Kidney (tissue), 14 donors: ENCODE data around the gene HIF3A. TPM values are rescaled to one million over a fixed set of nuclear protein-coding genes. Genes with fewer than 3 reads are reported as not detected.

Experiments used
- DNase-seq, 5 donors: peaks; one replicate each; pipeline ENCODE4 v3.0.0-alpha.2; 2013 to 2020
- FAIRE-seq: peaks from 2 replicates; lab custom pipeline; 2012; peaks lifted over from hg19 to GRCh38; lab: Jason Lieb, UNC
- H3K27ac ChIP-seq, 2 donors: one replicate each; pipeline ENCODE4 v1.7.0; 2013; ENCODE audit warnings: low read depth in 2 of 2, low read length in 2 of 2, inconsistent platforms in 1 of 2
- H3K27me3 ChIP-seq: one replicate; pipeline ENCODE4 v1.7.1; 2013; ENCODE audit warnings: low read length, inconsistent platforms; ENCODE audit not compliant: control insufficient read depth, insufficient read depth
- H3K36me3 ChIP-seq, 3 donors: one replicate each; pipeline versions ENCODE4 v1.7.0 to v1.7.1; 2013; ENCODE audit warnings: low read length in 3 of 3, control low read depth in 1 of 3, inconsistent platforms in 1 of 3; ENCODE audit not compliant: insufficient read depth in 3 of 3, control insufficient read depth in 2 of 3
- H3K4me1 ChIP-seq, 3 donors: one replicate each; pipeline versions ENCODE4 v1.7.0 to v1.7.1; 2013; ENCODE audit warnings: low read length in 3 of 3, inconsistent platforms in 1 of 3, low read depth in 1 of 3; ENCODE audit not compliant: control insufficient read depth in 2 of 3, insufficient read depth in 2 of 3
- H3K4me3 ChIP-seq, 3 donors: one replicate each; pipeline versions ENCODE4 v1.7.0 to v1.8.1; 2013; ENCODE audit warnings: low read length in 3 of 3, control low read depth in 1 of 3, inconsistent platforms in 1 of 3
- H3K9ac ChIP-seq, 3 donors: one replicate each; pipeline versions ENCODE4 v1.7.0 to v1.7.1; 2013; ENCODE audit warnings: low read length in 3 of 3, control low read depth in 1 of 3, inconsistent platforms in 1 of 3
- H3K9me3 ChIP-seq, 3 donors: one replicate each; pipeline versions ENCODE4 v1.7.0 to v1.7.1; 2013; ENCODE audit warnings: low read length in 3 of 3, control low read depth in 1 of 3, inconsistent platforms in 1 of 3; ENCODE audit not compliant: control insufficient read depth in 2 of 3, insufficient read depth in 1 of 3
- intact Hi-C: fragments of 100-400 bp; cut with DNase I; formaldehyde crosslinking; loops from one replicate; pipeline ENCODE4 v1.11.1; 2022
- polyA plus RNA-seq: library from polyadenylated mRNA; stranded (reverse); fragments of 350-450 nt; fragmentation: Illumina TruSeq; extraction: RNeasy Lipid Tissue Mini Kit (QIAGEN cat#74804); gene quantifications from one replicate; pipeline ENCODE4 v1.2.3, GENCODE V29; 2014; ENCODE audit warnings: low read depth, low replicate concordance; ENCODE audit not compliant: insufficient read depth
- total RNA-seq: library from RNA; stranded (reverse); fragmentation: NEBNext Ultra II Directional; extraction: Animal tissue kit (Norgen Biotek cat#: 25700); gene quantifications from one replicate; pipeline ENCODE4 v1.2.1, GENCODE V29; 2021
- TF ChIP-seq, protein P1 (sequence below): IDR thresholded peaks from 3 replicates; pipeline ENCODE4 v1.5.1; 2012; ENCODE audit warnings: mild to moderate bottlenecking, moderate library complexity, borderline replicate concordance; ENCODE audit not compliant: insufficient read depth; ENCODE audit errors: extremely low read depth
- donor health status: control.
- donor health status: control.
- donor health status: control.
- donor health status: control.
- donor health status: control.
- donor health status: DM: yes; HTN: yes; CAD: no.
- donor health status: Normal renal cell carcinoma (clear cell type).

HIF3A gene
- total and polyA plus RNA-seq, 2 donors from 2014 or later, result 3.3 to 40.4 TPM

GRCh38 chr19:46383846-46384245 is 87.0 kb downstream of the HIF3A start:
- intact Hi-C loops, result no loop called here
- H3K4me3 ChIP-seq, result no peak overlapping the region
- TF ChIP-seq, protein P1, sequence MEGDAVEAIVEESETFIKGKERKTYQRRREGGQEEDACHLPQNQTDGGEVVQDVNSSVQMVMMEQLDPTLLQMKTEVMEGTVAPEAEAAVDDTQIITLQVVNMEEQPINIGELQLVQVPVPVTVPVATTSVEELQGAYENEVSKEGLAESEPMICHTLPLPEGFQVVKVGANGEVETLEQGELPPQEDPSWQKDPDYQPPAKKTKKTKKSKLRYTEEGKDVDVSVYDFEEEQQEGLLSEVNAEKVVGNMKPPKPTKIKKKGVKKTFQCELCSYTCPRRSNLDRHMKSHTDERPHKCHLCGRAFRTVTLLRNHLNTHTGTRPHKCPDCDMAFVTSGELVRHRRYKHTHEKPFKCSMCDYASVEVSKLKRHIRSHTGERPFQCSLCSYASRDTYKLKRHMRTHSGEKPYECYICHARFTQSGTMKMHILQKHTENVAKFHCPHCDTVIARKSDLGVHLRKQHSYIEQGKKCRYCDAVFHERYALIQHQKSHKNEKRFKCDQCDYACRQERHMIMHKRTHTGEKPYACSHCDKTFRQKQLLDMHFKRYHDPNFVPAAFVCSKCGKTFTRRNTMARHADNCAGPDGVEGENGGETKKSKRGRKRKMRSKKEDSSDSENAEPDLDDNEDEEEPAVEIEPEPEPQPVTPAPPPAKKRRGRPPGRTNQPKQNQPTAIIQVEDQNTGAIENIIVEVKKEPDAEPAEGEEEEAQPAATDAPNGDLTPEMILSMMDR, result no peak
- no peaks in the 10 kb centered on the region for H3K9me3 ChIP-seq
- FAIRE-seq, result no peak
- H3K27me3 ChIP-seq, result no peaks in the 10 kb centered on the region
- peaks cover 6 to 41% (median 8%) of the 10 kb centered on the region in 3 donors for H3K36me3 ChIP-seq
- no peaks in the 10 kb centered on the region for H3K4me1 ChIP-seq
- H3K27ac ChIP-seq, result no peak overlapping the region
- peak in 2 of 5 donors; percentile 34 to 76 for DNase-seq
- H3K9ac ChIP-seq, result no peak overlapping the region

GRCh38 chr19:46384396-46384795 is 87.6 kb downstream of the HIF3A start:
- Histone ChIP-seq H3K36me3 (peaks cover 7 to 43% (median 9%) of the 10 kb centered on the region in 3 donors), H3K9me3 (no peaks in the 10 kb centered on the region), H3K4me1 (no peaks in the 10 kb centered on the region), H3K27ac (no peak overlapping the region), H3K27me3 (no peaks in the 10 kb centered on the region), H3K9ac (no peak overlapping the region), H3K4me3 (no peak overlapping the region)
- FAIRE-seq (no peak), DNase-seq (peak in 1 of 5 donors; percentile 53)
- TF ChIP-seq, protein P1, result no peak
- intact Hi-C loops, result no loop called here

DNA sequence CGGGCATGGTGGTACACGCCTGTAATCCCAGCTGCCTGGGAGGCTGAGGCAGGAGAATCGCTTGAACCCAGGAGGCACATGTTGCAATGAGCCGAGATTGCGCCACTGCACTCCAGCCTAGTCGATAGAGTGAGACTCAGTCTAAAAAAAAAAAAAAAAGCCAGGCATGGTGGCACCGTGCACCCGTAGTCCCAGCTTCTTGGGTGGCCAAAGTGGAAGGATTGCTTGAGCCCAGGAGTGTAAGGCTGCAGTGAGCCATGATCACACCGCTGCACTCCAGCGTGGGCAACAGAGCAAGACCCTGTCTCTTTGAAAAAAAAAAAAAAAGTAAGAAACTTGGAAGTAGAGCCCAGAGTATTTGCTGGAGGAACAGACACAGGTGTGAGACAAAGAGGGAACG is 88.8 kb downstream of the HIF3A start:
- DNase-seq (peak in 2 of 5 donors; percentile 12 to 24), FAIRE-seq (no peak)
- H3K9me3 ChIP-seq, result no peaks in the 10 kb centered on the region
- H3K4me3 ChIP-seq, result no peak overlapping the region
- TF ChIP-seq, protein P1, result no peak
- intact Hi-C loops, result no loop called here
- no peak overlapping the region for H3K9ac ChIP-seq
- no peak overlapping the region for H3K27ac ChIP-seq
- no peaks in the 10 kb centered on the region for H3K4me1 ChIP-seq
- H3K27me3 ChIP-seq, result no peaks in the 10 kb centered on the region
- peaks cover 12 to 50% (median 12%) of the 10 kb centered on the region in 3 donors for H3K36me3 ChIP-seq

GRCh38 chr19:46386151-46386550 is 89.3 kb downstream of the HIF3A start:
- peaks cover 10 to 52% (median 16%) of the 10 kb centered on the region in 3 donors for H3K36me3 ChIP-seq
- intact Hi-C loops, result no loop called here
- H3K9ac ChIP-seq, result no peak overlapping the region
- TF ChIP-seq, protein P1, result no peak
- H3K27me3 ChIP-seq, result no peaks in the 10 kb centered on the region
- H3K4me3 ChIP-seq, result no peak overlapping the region
- FAIRE-seq (no peak), DNase-seq (peak in 1 of 5 donors; percentile 44)
- no peak overlapping the region for H3K27ac ChIP-seq
- H3K9me3 ChIP-seq, result no peaks in the 10 kb centered on the region
- H3K4me1 ChIP-seq, result no peaks in the 10 kb centered on the region
